EL (cell line): ENCODE measurements around the gene UFD1.

Experiments used
- DNase-seq: peaks from one replicate; pipeline ENCODE4 v3.0.0-alpha.2; 2016

UFD1 gene

GRCh38 chr22:19466848-19467752 lies 11.9 kb downstream of the UFD1 start:
- no peak for DNase-seq

- no peak for DNase-seq
Observed at GRCh38 chr22:19466126-19466716, 12.8 kb downstream of the UFD1 start.

- no peak for DNase-seq
Observed at GRCh38 chr22:19464975-19465374, 14.0 kb downstream of the UFD1 start.

- DNase-seq, result no peak
Observed at GRCh38 chr22:19464546-19464945, 14.4 kb downstream of the UFD1 start.

GRCh38 chr22:19463491-19464469 lies 15.2 kb downstream of the UFD1 start:
- peak; percentile 91 for DNase-seq

GRCh38 chr22:19463008-19463407 lies 16.0 kb downstream of the UFD1 start:
- no peak for DNase-seq

GRCh38 chr22:19461506-19461905 lies 17.5 kb downstream of the UFD1 start:
- no peak for DNase-seq

- no peak for DNase-seq
Observed at GRCh38 chr22:19460036-19460435, 19.0 kb downstream of the UFD1 start.

- DNase-seq, result no peak
Observed at GRCh38 chr22:19457828-19458428, 21.1 kb downstream of the UFD1 start.

- DNase-seq, result no peak
Observed at GRCh38 chr22:19456541-19456940, 22.5 kb downstream of the UFD1 start.

- DNase-seq, result no peak
Observed at GRCh38 chr22:19455585-19456370, 23.2 kb downstream of the UFD1 start.

GRCh38 chr22:19455033-19455432 lies 24.0 kb downstream of the UFD1 start:
- DNase-seq, result no peak

GRCh38 chr22:19454156-19454555 lies 24.8 kb downstream of the UFD1 start:
- DNase-seq, result no peak

- no peak for DNase-seq
Observed at GRCh38 chr22:19453718-19454117, 25.3 kb downstream of the UFD1 start.

- DNase-seq, result no peak
Observed at GRCh38 chr22:19451570-19451969, 27.4 kb downstream of the UFD1 start.

- no peak for DNase-seq
Observed at GRCh38 chr22:19450363-19451175, 28.4 kb downstream of the UFD1 start.

- no peak for DNase-seq
Observed at GRCh38 chr22:19449422-19449767, 29.6 kb downstream of the UFD1 start.

GRCh38 chr22:19448739-19449421 lies 30.1 kb downstream of the UFD1 start:
- DNase-seq, result no peak

- DNase-seq, result peak; percentile 59
Observed at GRCh38 chr22:19448076-19448607, 30.9 kb downstream of the UFD1 start.
